NCI-H345 treated with DMSO at 0.1 percent for 48 hours (cell line): ENCODE measurements around the gene BRIX1.
"Not testable (repeated sequence)": the region's sequence is repeated elsewhere in the genome, so short reads cannot be mapped to it uniquely, and the experiment has no call there.

Experiments
- DNase-seq: peaks from one replicate; lab custom pipeline; 2025; ENCODE audit not compliant: unreplicated experiment; lab: John Stamatoyannopoulos, UW

BRIX1 gene

GRCh38 chr5:34914671-34915138, 806 bp upstream of the BRIX1 start:
- DNase-seq = no peak

GRCh38 chr5:34915856-34916192, 313 bp downstream of the BRIX1 start:
- no peak for DNase-seq

GRCh38 chr5:34916518-34916917, 1.0 kb downstream of the BRIX1 start:
- DNase-seq = no peak

GRCh38 chr5:34918025-34918424, 2.5 kb downstream of the BRIX1 start:
- no peak for DNase-seq

GRCh38 chr5:34919077-34919476, 3.6 kb downstream of the BRIX1 start:
- DNase-seq = no peak

- DNase-seq = not testable (repeated sequence)
Observed at GRCh38 chr5:34923256-34923655, 7.7 kb downstream of the BRIX1 start.

- DNase-seq = no peak
Observed at GRCh38 chr5:34923694-34924461, 8.4 kb downstream of the BRIX1 start.

DNA sequence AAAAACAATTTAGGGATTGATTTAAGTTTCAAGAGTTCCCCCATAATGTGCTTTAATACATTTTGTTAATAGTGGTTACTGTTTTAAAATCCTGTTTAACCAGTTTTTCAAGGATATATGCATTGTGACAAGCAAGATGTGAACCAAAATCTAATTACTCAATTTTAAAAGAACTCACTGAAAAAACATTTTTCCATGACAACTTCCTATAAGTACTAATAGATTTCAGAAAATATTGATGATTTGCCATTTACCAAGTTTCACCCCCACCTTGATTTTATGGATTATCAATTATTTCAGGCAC, 8.9 kb downstream of the BRIX1 start:
- DNase-seq = no peak

GRCh38 chr5:34926318-34926888, 10.9 kb downstream of the BRIX1 start:
- no peak for DNase-seq

GRCh38 chr5:34927785-34928184, 12.3 kb downstream of the BRIX1 start:
- DNase-seq = no peak

GRCh38 chr5:34928267-34928666, 12.8 kb downstream of the BRIX1 start:
- DNase-seq = no peak

DNA sequence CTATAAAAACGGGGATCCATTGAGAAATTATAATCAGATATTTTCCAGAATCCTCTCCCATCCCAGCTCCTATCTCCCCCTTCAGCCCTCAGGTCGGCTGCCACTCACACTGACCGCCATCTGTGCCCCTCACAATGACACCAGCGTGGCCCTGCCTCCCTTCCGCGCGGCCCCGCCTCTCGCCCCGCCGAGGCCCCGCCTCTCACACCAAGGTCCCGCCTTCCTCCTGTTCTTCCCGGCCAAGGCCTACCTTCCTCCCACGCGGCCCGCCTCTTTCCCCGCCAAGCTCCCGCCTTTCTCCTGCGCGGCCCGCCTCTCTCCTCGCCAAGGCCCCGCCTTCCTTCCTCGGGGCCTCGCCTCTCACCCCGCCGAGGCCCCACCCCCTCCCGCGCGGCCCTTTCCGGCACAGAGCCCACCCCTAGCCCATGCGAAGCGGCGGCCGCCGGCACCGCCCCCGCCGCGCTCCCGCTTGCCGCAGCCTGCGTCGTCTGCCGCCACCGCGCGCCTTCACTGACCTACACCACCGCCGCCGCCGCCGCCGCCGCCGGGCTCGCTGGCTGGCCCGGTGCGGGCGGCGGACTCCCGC, 13.7 kb downstream of the BRIX1 start, which contains the start of gene DNAJC21:
TSS of gene DNAJC21 (plus strand) at position 426 of the 586 bp plus-strand sequence. CDS start 261 bp downstream, outside the sequence.
- peak; percentile 97 for DNase-seq

GRCh38 chr5:34929720-34930461, 14.4 kb downstream of the BRIX1 start:
- DNase-seq = peak; percentile 41

- no peak for DNase-seq
Observed at GRCh38 chr5:34930462-34930844, 14.9 kb downstream of the BRIX1 start.

GRCh38 chr5:34930870-34931269, 15.4 kb downstream of the BRIX1 start:
- no peak for DNase-seq

DNA sequence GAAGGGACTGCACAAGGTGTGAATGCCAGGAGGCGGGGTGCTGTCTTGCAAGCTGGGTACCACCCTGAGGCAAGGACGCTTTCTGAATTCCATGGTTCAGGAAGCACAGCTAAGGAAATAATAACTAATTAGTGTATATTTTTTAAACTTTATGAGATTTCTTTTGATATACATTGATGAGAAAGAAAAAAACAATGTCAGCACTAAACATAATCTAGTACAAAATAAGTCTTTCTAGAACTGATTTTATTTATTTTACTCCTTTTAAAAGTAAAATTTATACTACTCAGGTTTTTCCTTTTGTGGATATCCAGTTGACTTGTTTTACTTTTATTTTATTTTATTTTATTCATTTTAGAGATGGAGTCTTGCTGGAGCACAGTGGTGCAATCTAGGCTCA, 17.4 kb downstream of the BRIX1 start:
- no peak for DNase-seq

DNA sequence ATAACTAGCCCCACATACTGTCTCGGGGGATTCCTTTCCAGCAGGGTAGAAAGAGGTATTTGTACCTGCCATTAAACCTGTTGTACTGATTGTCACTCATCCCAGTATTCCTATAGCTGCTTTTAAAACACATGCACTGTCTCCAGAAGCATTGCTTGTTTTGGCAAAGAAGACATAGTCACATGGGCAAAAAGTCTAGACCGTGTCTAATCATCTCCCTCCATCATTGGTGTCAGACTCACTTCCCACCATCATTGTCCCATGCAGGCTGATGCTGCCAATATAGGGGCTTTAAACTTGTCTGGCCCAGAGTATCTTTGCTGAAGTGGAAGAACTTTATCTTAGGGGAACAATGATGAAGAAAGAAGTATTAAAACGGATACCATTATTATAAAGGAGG, 26.4 kb downstream of the BRIX1 start:
- no peak for DNase-seq

GRCh38 chr5:34944044-34944443, 28.5 kb downstream of the BRIX1 start:
- DNase-seq = no peak

- DNase-seq = no peak
Observed at GRCh38 chr5:34944460-34945047, 29.0 kb downstream of the BRIX1 start.

DNA sequence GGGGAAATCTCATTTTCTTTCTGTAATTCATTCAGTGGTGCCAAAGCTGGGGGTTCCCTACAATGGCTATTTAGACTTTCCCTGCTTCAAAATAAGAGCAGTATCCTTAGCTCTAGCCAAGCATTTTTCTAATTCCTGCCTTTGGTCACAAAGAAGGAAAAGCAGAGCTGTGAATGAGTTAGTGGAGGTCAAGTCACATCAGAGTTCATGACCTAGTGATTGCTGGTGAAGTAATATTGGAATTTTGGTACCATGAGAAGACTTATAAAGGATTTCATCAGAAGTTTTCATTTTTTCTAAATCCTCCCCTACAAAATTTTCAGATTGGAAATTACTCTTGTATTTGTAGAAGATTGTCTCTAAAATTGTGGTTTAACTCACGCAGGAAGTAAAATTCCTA, 41.8 kb downstream of the BRIX1 start:
- DNase-seq = no peak

- no peak for DNase-seq
Observed at GRCh38 chr5:34957857-34958690, 42.6 kb downstream of the BRIX1 start.
